CD14-positive monocyte (primary cell): ENCODE measurements around the gene NR6A1. TPM values are rescaled to one million over a fixed set of nuclear protein-coding genes. Genes with fewer than 3 reads are reported as not detected.

ENCODE experiments used
- DNase-seq, 3 donors: peaks; one replicate each; pipeline ENCODE4 v3.0.0-alpha.2; 2011 to 2022
- H2AFZ ChIP-seq: 2 replicates; pipeline ENCODE4 v1.6.0; 2012; ENCODE audit warnings: mild to moderate bottlenecking, low read depth, low read length, inconsistent platforms; ENCODE audit not compliant: insufficient read depth, poor library complexity, severe bottlenecking
- H3K27ac ChIP-seq, 2 donors: 1 replicate in 1 of 2; 2 replicates in 1 of 2; pipeline ENCODE4 v1.5.1; 2012 to 2013; ENCODE audit warnings: low read length in 2 of 2, control low read depth in 1 of 2, inconsistent platforms in 1 of 2, low read depth in 1 of 2, mild to moderate bottlenecking in 1 of 2
- H3K27me3 ChIP-seq, 2 donors: one replicate each; pipeline versions ENCODE4 v1.6.0 to v1.6.1; 2011 to 2013; ENCODE audit warnings: low read length in 2 of 2; ENCODE audit not compliant: control insufficient read depth in 2 of 2, insufficient read depth in 2 of 2
- H3K36me3 ChIP-seq, 2 donors: replicated peaks in 1 of 2; 1 replicate in 1 of 2; 2 replicates in 1 of 2; pipeline versions ENCODE4 v1.5.1 to v1.6.1; 2012 to 2013; ENCODE audit warnings: low read length in 2 of 2, control low read depth in 1 of 2, inconsistent platforms in 1 of 2, mild to moderate bottlenecking in 1 of 2; ENCODE audit not compliant: insufficient read depth in 2 of 2, control insufficient read depth in 1 of 2
- H3K4me1 ChIP-seq, 2 donors: 1 replicate in 1 of 2; 2 replicates in 1 of 2; pipeline versions ENCODE4 v1.5.1 to v1.6.1; 2012 to 2013; ENCODE audit warnings: low read length in 2 of 2, control low read depth in 1 of 2, inconsistent platforms in 1 of 2, mild to moderate bottlenecking in 1 of 2, moderate library complexity in 1 of 2; ENCODE audit not compliant: insufficient read depth in 2 of 2, control insufficient read depth in 1 of 2
- H3K4me2 ChIP-seq: replicated peaks from 2 replicates; pipeline ENCODE3; 2012; ENCODE audit warnings: low read length, moderate library complexity, mild to moderate bottlenecking; ENCODE audit not compliant: poor library complexity, severe bottlenecking; ENCODE audit errors: extremely low read depth
- H3K4me3 ChIP-seq, 3 experiments: fragments of 200-600 bp in 1 of 3; sonication (generic) in 1 of 3; replicated peaks in 1 of 3; 1 replicate in 2 of 3; 2 replicates in 1 of 3; pipeline ENCODE4 v1.5.1; 2011 to 2013; ENCODE audit warnings: low read length in 3 of 3, mild to moderate bottlenecking in 3 of 3, control low read depth in 2 of 3, low read depth in 2 of 3, inconsistent platforms in 1 of 3, moderate library complexity in 1 of 3
- H3K79me2 ChIP-seq: 2 replicates; pipeline ENCODE4 v1.6.0; 2012; ENCODE audit warnings: mild to moderate bottlenecking, control low read depth, inconsistent platforms, low read length, moderate library complexity; ENCODE audit not compliant: insufficient read depth
- H3K9ac ChIP-seq: 2 replicates; pipeline ENCODE4 v1.6.0; 2017; ENCODE audit warnings: low read length, mild to moderate bottlenecking; ENCODE audit not compliant: insufficient read depth, poor library complexity, severe bottlenecking
- H3K9me3 ChIP-seq, 2 donors: replicated peaks in 1 of 2; 1 replicate in 1 of 2; 2 replicates in 1 of 2; pipeline versions ENCODE4 v1.5.1 to v1.6.1; 2012 to 2013; ENCODE audit warnings: low read length in 2 of 2, control low read depth in 1 of 2; ENCODE audit not compliant: control insufficient read depth in 1 of 2, insufficient read depth in 1 of 2
- H4K20me1 ChIP-seq: 2 replicates; pipeline ENCODE4 v1.6.0; 2012; ENCODE audit warnings: mild to moderate bottlenecking, low read length, control low read depth, moderate library complexity; ENCODE audit not compliant: insufficient read depth
- H3K27ac Mint-ChIP-seq, 7 donors: one replicate each; pipeline ENCODE4 v1.8.0; 2020; ENCODE audit warnings: mild to moderate bottlenecking in 7 of 7, mixed read lengths in 7 of 7, moderate library complexity in 6 of 7, inconsistent platforms in 2 of 7
- H3K27me3 Mint-ChIP-seq, 3 donors: one replicate each; pipeline ENCODE4 v1.8.0; 2021 to 2022; ENCODE audit warnings: low read depth in 3 of 3, mild to moderate bottlenecking in 3 of 3, mixed read lengths in 3 of 3, moderate library complexity in 3 of 3, inconsistent platforms in 1 of 3
- H3K36me3 Mint-ChIP-seq, 2 donors: one replicate each; pipeline ENCODE4 v1.8.0; 2020; ENCODE audit warnings: mixed read lengths in 2 of 2, inconsistent platforms in 1 of 2, mild to moderate bottlenecking in 1 of 2
- H3K4me1 Mint-ChIP-seq: one replicate; pipeline ENCODE4 v1.8.0; 2020; ENCODE audit warnings: mild to moderate bottlenecking, mixed read lengths
- H3K4me3 Mint-ChIP-seq, 2 donors: one replicate each; pipeline ENCODE4 v1.8.0; 2020; ENCODE audit warnings: mild to moderate bottlenecking in 2 of 2, mixed read lengths in 2 of 2, moderate library complexity in 1 of 2
- H3K9me3 Mint-ChIP-seq, 7 donors: one replicate each; pipeline ENCODE4 v1.8.0; 2020 to 2022; ENCODE audit warnings: mixed read lengths in 7 of 7, mild to moderate bottlenecking in 6 of 7, moderate library complexity in 6 of 7, inconsistent platforms in 2 of 7
- CTCF ChIP-seq: fragments of 200-600 bp; IDR thresholded peaks from one replicate; pipeline ENCODE4 v1.8.0; 2022; ENCODE audit warnings: antibody characterized with exemption, mild to moderate bottlenecking
- WGBS: methylation state at CpG from one replicate; pipeline ENCODE4 v1.1.5; 2013; ENCODE audit warnings: missing lambda C conversion rate; ENCODE audit not compliant: insufficient coverage; 5-methylcytosine and 5-hydroxymethylcytosine counted together
- intact Hi-C, 2 donors: fragments of 100-400 bp; cut with micrococcal nuclease; formaldehyde crosslinking; loops; one replicate each; pipeline versions ENCODE4 v1.15.0 to v1.15.1; 2023
- polyA plus RNA-seq, 3 donors: library from polyadenylated mRNA; depleted of rRNA in 1 of 3; unstranded in 2 of 3; stranded (reverse) in 1 of 3; fragments of 300-500 nt in 2 of 3; fragments of >200 nt in 1 of 3; fragmentation: Illumina TruSeq in 2 of 3; gene quantifications; 1 replicate in 2 of 3; 2 replicates in 1 of 3; pipeline ENCODE4 v1.2.3, GENCODE V29; 2012 to 2021

NR6A1 gene
- polyA plus RNA-seq, 3 donors, result 0.15 to 2.9 (median 0.28) TPM

GRCh38 chr9:124800306-124801259, 29.5 kb upstream of the NR6A1 start:
- Histone ChIP-seq H3K9ac (no peak overlapping the region), H2AFZ (peak overlapping the region; percentile 72), H3K36me3 (no peaks in the 10 kb centered on the region), H3K4me2 (peak overlapping the region; percentile 62), H4K20me1 (no peaks in the 10 kb centered on the region), H3K4me1 (peaks cover 21 to 24% of the 10 kb centered on the region in 2 donors), H3K9me3 (no peaks in the 10 kb centered on the region), H3K27ac (peak overlapping the region in 1 of 2 donors; percentile 36), H3K4me3 (peak overlapping the region in 2 of 3 experiments; percentile 1 to 50), H3K79me2 (no peaks in the 10 kb centered on the region), H3K27me3 (no peaks in the 10 kb centered on the region)
- peak; percentile 68 to 79 (median 70) for DNase-seq
- peaks cover 25% of the 10 kb centered on the region for H3K4me1 Mint-ChIP-seq
- no peaks in the 10 kb centered on the region for H3K9me3 Mint-ChIP-seq
- peaks cover 1 to 2% (median 2%) of the 10 kb centered on the region in 3 donors for H3K27me3 Mint-ChIP-seq
- H3K36me3 Mint-ChIP-seq, result no peaks in the 10 kb centered on the region
- H3K4me3 Mint-ChIP-seq, result peak overlapping the region; percentile 74 to 85
- H3K27ac Mint-ChIP-seq, result peak overlapping the region; percentile 63 to 91 (median 80)
- intact Hi-C loops, result no loop called here
- WGBS, result 21% methylated on average over 13 of the region's 15 CpGs
- no peak for TF ChIP-seq CTCF

GRCh38 chr9:124799274-124800006, 28.3 kb upstream of the NR6A1 start:
- Mint-ChIP-seq H3K27me3 (peaks cover 1 to 4% (median 2%) of the 10 kb centered on the region in 3 donors), H3K36me3 (no peaks in the 10 kb centered on the region), H3K4me1 (peaks cover 25% of the 10 kb centered on the region), H3K9me3 (no peaks in the 10 kb centered on the region), H3K27ac (peak overlapping the region in 2 of 7 donors; percentile 30 to 72), H3K4me3 (no peak overlapping the region)
- H3K27ac ChIP-seq, result no peak overlapping the region
- peaks cover 21 to 24% of the 10 kb centered on the region in 2 donors for H3K4me1 ChIP-seq
- no peak overlapping the region for H3K9ac ChIP-seq
- H4K20me1 ChIP-seq, result no peaks in the 10 kb centered on the region
- H3K36me3 ChIP-seq, result no peaks in the 10 kb centered on the region
- H3K4me2 ChIP-seq, result no peak overlapping the region
- H3K9me3 ChIP-seq, result no peaks in the 10 kb centered on the region
- no peaks in the 10 kb centered on the region for H3K27me3 ChIP-seq
- H3K4me3 ChIP-seq, result no peak overlapping the region
- DNase-seq, result no peak
- H3K79me2 ChIP-seq, result no peaks in the 10 kb centered on the region
- peak overlapping the region; percentile 72 for H2AFZ ChIP-seq
- TF ChIP-seq CTCF, result no peak
- intact Hi-C loops, result no loop called here
- 96% methylated on average over 9 of the region's 13 CpGs for WGBS
